Measurements from ENCODE around the gene HCFC1. TPM values are rescaled to one million over a fixed set of nuclear protein-coding genes. Genes with fewer than 3 reads are reported as not detected.
A peak's percentile ranks its signal among the peaks of the same experiment; 100 is the strongest.

Gene HCFC1
- total RNA-seq, 4 donors from 2014 or later = 21.5 to 41.5 (median 30.8) TPM

GRCh38 chrX:153955228-153955732 lies 16.3 kb downstream of the HCFC1 start:
- no peak for TF ChIP-seq CTCF (IDR thresholded peaks at IDR 0.05)
- ATAC-seq (ENCODE audit: low FRiP score) (no peak), DNase-seq (ENCODE audit: low spot score) (no peak)

- ATAC-seq (ENCODE audit: low FRiP score) = no peak
- TF ChIP-seq CTCF (IDR thresholded peaks at IDR 0.05) = no peak
- DNase-seq (ENCODE audit: low spot score) = no peak
Observed at GRCh38 chrX:153954558-153955227, 16.9 kb downstream of the HCFC1 start.

- ATAC-seq (ENCODE audit: low FRiP score) = no peak
- no peak for TF ChIP-seq CTCF (IDR thresholded peaks at IDR 0.05)
- no peak for DNase-seq (ENCODE audit: low spot score)
Observed at GRCh38 chrX:153953892-153954557, 17.6 kb downstream of the HCFC1 start.

GRCh38 chrX:153953342-153953830 lies 18.2 kb downstream of the HCFC1 start:
- peak; percentile 75 for DNase-seq (ENCODE audit: low spot score)
- peak in 2 of 3 donors; percentile 65 to 88 for TF ChIP-seq CTCF (IDR thresholded peaks at IDR 0.05)
- peak; percentile 52 for ATAC-seq (ENCODE audit: low FRiP score)

- DNase-seq (ENCODE audit: low spot score) = no peak
- no peak for TF ChIP-seq CTCF (IDR thresholded peaks at IDR 0.05)
- no peak for ATAC-seq (ENCODE audit: low FRiP score)
Observed at GRCh38 chrX:153952373-153953026, 19.1 kb downstream of the HCFC1 start.

- no peak for ATAC-seq (ENCODE audit: low FRiP score)
- no peak for DNase-seq (ENCODE audit: low spot score)
- no peak for TF ChIP-seq CTCF (IDR thresholded peaks at IDR 0.05)
Observed at GRCh38 chrX:153951683-153952372, 19.8 kb downstream of the HCFC1 start.

Measured in omental fat pad (tissue), 4 donors.